ENCODE results near the gene TRAPPC2L. TPM values are rescaled to one million over a fixed set of nuclear protein-coding genes. Genes with fewer than 3 reads are reported as not detected.

Gene TRAPPC2L
- 50.6 TPM for total RNA-seq (ENCODE audit: unreplicated experiment)
- long read RNA-seq, transcript TRAPPC2L-201 (5 exons, 2,215 nt): major isoform, 10 of 48 reads
- long read RNA-seq, transcript TRAPPC2L-209 (5 exons, 1,084 nt): minor isoform, 6 of 48 reads
- long read RNA-seq, partial matches to known transcripts: 1 of 48 reads
- long read RNA-seq, other reads (novel, unspliced or antisense): 28 of 48 reads

- peak; percentile 100 for DNase-seq
- peaks cover 17% of the 10 kb centered on the region for H3K9me3 Mint-ChIP-seq (ENCODE audit: unreplicated experiment)
- peak within 1 kb of the TSS; percentile 87 for H3K27ac Mint-ChIP-seq (ENCODE audit: unreplicated experiment)
Measured at GRCh38 chr16:88856828-88857727, at the start of gene TRAPPC2L, which contains the start of gene GALNS. Gene TRAPPC2L, plus strand, starts transcription at chr16:88857127. Its CDS starts 24 bp downstream, at chr16:88857151. Gene GALNS, minus strand, starts transcription at chr16:88856947. Its CDS starts 70 bp downstream, at chr16:88856877.

GRCh38 chr16:88807142-88807625 is 49.7 kb upstream of the TRAPPC2L start:
- H3K27me3 Mint-ChIP-seq (ENCODE audit: unreplicated experiment): peaks cover 1% of the 10 kb centered on the region
- no peak overlapping the region for H3K4me3 Mint-ChIP-seq (ENCODE audit: unreplicated experiment)
- no peaks in the 10 kb centered on the region for H3K9me3 Mint-ChIP-seq (ENCODE audit: unreplicated experiment)
- H3K4me1 Mint-ChIP-seq (ENCODE audit: low read depth, unreplicated experiment): no peaks in the 10 kb centered on the region
- H3K27ac Mint-ChIP-seq (ENCODE audit: unreplicated experiment): no peak overlapping the region
- DNase-seq: no peak
- no peak for TF ChIP-seq CTCF (IDR thresholded peaks at IDR 0.05; ENCODE audit: partially characterized antibody, unreplicated experiment)
- no peaks in the 10 kb centered on the region for H3K36me3 Mint-ChIP-seq (ENCODE audit: unreplicated experiment)

More at GRCh38 chr16:88856828-88857727, at the start of gene TRAPPC2L, which contains the start of gene GALNS:
- H3K4me1 Mint-ChIP-seq (ENCODE audit: low read depth, unreplicated experiment): peaks cover 6% of the 10 kb centered on the region
- H3K4me3 Mint-ChIP-seq (ENCODE audit: unreplicated experiment): peak within 1 kb of the TSS; percentile 96
- TF ChIP-seq CTCF (IDR thresholded peaks at IDR 0.05; ENCODE audit: partially characterized antibody, unreplicated experiment): no peak
- H3K36me3 Mint-ChIP-seq (ENCODE audit: unreplicated experiment): peaks cover 6% of the 10 kb centered on the region
- peaks cover 6% of the 10 kb centered on the region for H3K27me3 Mint-ChIP-seq (ENCODE audit: unreplicated experiment)

- TF ChIP-seq CTCF (IDR thresholded peaks at IDR 0.05; ENCODE audit: partially characterized antibody, unreplicated experiment): no peak
- peak overlapping the region; percentile 12 for H3K27ac Mint-ChIP-seq (ENCODE audit: unreplicated experiment)
Measured at GRCh38 chr16:88807626-88808453, 49.1 kb upstream of the TRAPPC2L start.

DNA sequence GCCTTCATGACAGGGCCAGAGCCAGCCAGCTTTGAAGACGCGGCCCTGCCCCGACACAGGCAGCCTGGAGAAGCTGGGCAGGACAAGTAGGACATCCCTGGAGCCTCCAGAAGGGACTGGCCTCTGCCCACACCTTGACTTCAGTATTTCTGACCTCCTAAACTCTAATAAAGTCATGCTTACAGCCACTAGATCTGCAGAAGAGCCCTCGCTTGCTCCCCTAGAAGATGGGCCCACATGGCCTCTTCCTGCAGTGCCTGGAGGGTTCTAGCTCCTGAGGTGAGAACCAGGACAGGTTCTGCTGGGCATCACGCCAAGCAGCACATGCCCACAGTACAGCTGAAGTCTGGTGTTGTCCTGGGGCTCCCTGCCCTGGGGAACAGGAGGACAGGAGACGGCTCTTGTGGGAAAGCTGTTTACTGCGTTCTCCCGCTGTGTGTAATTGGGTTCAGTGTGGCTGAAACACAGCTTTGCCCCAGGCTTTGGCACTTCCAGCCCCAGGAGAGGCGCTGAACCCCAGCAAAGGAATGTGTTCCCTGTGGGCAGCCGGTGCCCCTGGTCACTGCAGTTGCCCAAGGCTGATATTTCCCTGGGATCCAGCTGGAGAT is 47.8 kb upstream of the TRAPPC2L start:
- H3K27me3 Mint-ChIP-seq (ENCODE audit: unreplicated experiment): peaks cover 1% of the 10 kb centered on the region
- no peaks in the 10 kb centered on the region for H3K9me3 Mint-ChIP-seq (ENCODE audit: unreplicated experiment)
- H3K4me3 Mint-ChIP-seq (ENCODE audit: unreplicated experiment): no peak overlapping the region
- DNase-seq: no peak
- H3K4me1 Mint-ChIP-seq (ENCODE audit: low read depth, unreplicated experiment): peaks cover 4% of the 10 kb centered on the region
- no peak overlapping the region for H3K27ac Mint-ChIP-seq (ENCODE audit: unreplicated experiment)
- no peak for TF ChIP-seq CTCF (IDR thresholded peaks at IDR 0.05; ENCODE audit: partially characterized antibody, unreplicated experiment)
- no peaks in the 10 kb centered on the region for H3K36me3 Mint-ChIP-seq (ENCODE audit: unreplicated experiment)

More at GRCh38 chr16:88807626-88808453, 49.1 kb upstream of the TRAPPC2L start:
- no peak overlapping the region for H3K4me3 Mint-ChIP-seq (ENCODE audit: unreplicated experiment)
- peaks cover 1% of the 10 kb centered on the region for H3K27me3 Mint-ChIP-seq (ENCODE audit: unreplicated experiment)
- no peaks in the 10 kb centered on the region for H3K9me3 Mint-ChIP-seq (ENCODE audit: unreplicated experiment)
- no peaks in the 10 kb centered on the region for H3K36me3 Mint-ChIP-seq (ENCODE audit: unreplicated experiment)
- H3K4me1 Mint-ChIP-seq (ENCODE audit: low read depth, unreplicated experiment): no peaks in the 10 kb centered on the region
- no peak for DNase-seq

Measured in glutamatergic neuron (in vitro differentiated cells).